CD4-positive, alpha-beta T cell treated with Interleukin-21 for 1 hour (primary cell): ENCODE data around the gene KCNQ2.

Experiments
- DNase-seq: peaks from one replicate; pipeline ENCODE4 v3.0.0-alpha.2; 2020

The KCNQ2 gene

GRCh38 chr20:63432577-63433325 is 39.7 kb downstream of the KCNQ2 start:
- no peak for DNase-seq

DNA sequence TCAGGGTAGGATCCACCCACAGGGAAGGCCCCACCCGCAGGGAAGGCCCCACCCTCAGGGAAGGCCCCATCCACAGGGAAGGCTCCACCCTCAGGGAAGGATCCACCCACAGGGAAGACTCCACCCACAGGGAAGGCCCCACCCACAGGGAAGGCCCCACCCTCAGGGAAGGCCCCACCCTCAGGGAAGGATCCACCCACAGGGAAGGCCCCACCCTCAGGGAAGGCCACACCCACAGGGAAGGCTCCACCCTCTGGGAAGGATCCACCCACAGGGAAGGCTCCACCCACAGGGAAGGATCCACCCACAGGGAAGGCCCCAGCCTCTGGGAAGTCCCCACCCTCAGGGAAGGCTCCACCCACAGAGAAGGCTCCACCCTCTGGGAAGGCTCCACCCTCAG is 40.5 kb downstream of the KCNQ2 start:
- DNase-seq: no peak

GRCh38 chr20:63430891-63431290 is 41.6 kb downstream of the KCNQ2 start:
- no peak for DNase-seq

GRCh38 chr20:63429992-63430391 is 42.5 kb downstream of the KCNQ2 start:
- no peak for DNase-seq

GRCh38 chr20:63428906-63429575 is 43.4 kb downstream of the KCNQ2 start:
- no peak for DNase-seq

GRCh38 chr20:63427724-63428330 is 44.6 kb downstream of the KCNQ2 start:
- DNase-seq: no peak

- DNase-seq: no peak
Observed at GRCh38 chr20:63427206-63427605, 45.2 kb downstream of the KCNQ2 start.

DNA sequence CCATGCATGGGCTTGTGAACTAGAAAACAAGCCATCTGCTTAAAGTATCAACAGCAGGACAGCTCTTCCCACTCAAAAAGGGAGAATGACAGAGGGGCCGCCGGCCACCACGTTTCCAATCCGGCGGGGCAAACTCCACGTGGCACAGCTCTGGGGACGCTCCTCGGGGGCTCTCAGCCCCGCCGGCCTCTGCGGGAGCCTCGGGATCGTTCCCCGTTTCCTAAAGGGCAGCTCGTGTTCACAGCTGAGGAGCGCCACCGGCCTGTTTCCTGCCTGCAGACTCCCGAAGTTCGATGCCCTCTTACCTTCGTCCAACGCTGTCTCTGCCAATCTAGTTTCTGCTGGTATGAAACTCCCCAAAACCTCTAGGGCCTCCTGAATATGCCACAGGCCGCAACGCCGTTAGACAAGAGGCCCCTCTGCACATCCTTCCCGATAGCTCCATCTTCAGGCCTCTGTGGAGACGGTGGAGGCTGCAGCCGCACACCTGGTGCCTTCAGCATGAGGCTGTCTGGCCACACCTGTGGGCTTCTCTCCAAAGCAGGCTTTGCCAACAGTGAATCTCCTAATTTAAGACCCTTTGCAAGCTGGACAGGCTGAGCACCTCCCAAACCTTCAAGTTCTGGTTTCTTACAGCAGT is 46.5 kb downstream of the KCNQ2 start:
- DNase-seq: no peak

- DNase-seq: no peak
Observed at GRCh38 chr20:63424613-63425012, 47.8 kb downstream of the KCNQ2 start.

- no peak for DNase-seq
Observed at GRCh38 chr20:63423751-63424150, 48.7 kb downstream of the KCNQ2 start.

DNA sequence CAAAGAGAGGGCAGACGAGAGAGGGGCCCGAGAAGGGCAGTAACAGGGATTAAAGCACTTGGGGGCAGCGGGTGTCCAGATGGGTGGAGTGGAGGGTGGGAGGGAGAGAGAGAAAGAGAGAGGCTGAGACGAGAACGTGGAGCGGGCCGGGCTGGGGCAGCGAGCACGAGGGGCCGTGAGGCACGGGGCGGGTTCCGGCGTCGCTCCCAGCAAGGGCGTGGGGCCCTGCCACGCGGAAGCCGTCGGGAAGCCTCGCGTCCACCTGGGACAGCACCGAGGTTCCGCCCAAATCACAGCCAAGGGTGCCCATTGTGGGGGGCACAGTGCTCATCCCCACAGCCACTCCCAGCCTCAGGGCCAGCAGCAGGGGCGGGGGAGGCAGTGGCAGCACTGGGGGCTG is 49.8 kb downstream of the KCNQ2 start:
- DNase-seq: no peak

DNA sequence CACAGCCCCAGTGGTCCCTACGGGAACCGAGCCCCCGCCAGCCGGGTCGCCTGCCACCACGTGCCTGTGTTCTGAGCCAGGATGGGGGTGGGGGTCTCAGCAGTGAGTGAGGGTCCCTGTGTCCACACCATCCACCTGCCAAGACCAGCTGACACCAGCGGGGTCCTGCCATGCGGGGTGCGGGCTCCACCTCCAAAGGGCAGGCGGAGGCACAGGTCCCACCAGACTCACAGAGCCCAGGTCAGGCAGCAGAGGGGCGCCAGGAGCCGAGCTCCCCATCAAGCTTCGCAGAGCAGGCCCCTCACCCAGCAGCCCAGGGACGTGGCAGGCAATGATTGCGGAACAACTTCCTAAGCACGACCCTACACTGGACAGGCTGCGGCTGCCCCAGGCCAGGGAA is 50.5 kb downstream of the KCNQ2 start:
- no peak for DNase-seq

DNA sequence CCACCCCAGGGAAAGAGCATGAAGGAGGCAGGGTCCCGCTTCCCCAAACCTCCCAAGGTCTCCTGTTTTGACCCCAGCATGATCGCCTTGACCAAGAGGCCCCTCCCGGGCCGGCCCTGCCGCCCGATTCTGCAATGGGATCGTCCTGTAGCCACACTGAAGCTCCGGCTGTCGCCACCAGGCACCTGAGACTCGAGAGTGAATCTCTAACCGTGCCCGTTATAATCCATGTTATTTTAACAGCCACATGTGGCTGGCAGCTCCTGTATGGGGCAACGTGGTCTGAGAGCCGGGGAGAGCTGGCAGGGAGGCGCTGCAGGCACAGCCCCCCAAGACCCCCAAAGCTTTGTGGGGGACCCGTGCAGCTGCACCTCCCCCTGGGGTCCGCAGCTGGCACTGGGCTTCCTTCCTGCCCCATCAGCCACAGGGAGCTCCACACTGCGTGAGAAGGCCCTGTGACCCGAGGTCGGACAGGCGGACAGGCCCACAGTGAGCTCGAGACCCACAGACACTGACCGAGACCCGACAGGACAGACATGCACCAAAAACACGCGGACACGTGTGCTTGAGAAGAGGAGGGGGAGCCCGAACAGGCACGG is 51.3 kb downstream of the KCNQ2 start:
- no peak for DNase-seq

- DNase-seq: no peak
Observed at GRCh38 chr20:63420359-63421093, 51.9 kb downstream of the KCNQ2 start.

- no peak for DNase-seq
Observed at GRCh38 chr20:63419299-63419698, 53.2 kb downstream of the KCNQ2 start.

- DNase-seq: no peak
Observed at GRCh38 chr20:63418617-63419016, 53.8 kb downstream of the KCNQ2 start.

DNA sequence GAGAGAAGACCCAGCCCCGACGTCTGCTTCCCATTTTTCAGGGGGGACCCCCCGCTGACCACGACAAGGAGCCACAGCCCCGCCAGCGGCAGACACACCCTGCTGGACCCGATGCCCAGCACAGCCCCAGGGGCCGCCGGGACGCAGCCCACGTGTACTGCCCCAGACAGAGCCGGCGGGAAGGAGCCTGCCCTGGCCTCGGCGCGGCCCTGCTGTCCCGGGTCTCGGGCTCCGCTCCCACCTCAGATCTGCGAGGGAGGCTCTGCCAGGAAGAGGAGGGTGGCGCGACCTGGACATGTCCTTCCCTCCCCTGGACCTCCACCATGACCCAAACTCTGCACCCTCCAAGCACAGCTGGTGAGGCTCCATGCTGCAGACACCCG is 54.7 kb downstream of the KCNQ2 start:
- DNase-seq: no peak

DNA sequence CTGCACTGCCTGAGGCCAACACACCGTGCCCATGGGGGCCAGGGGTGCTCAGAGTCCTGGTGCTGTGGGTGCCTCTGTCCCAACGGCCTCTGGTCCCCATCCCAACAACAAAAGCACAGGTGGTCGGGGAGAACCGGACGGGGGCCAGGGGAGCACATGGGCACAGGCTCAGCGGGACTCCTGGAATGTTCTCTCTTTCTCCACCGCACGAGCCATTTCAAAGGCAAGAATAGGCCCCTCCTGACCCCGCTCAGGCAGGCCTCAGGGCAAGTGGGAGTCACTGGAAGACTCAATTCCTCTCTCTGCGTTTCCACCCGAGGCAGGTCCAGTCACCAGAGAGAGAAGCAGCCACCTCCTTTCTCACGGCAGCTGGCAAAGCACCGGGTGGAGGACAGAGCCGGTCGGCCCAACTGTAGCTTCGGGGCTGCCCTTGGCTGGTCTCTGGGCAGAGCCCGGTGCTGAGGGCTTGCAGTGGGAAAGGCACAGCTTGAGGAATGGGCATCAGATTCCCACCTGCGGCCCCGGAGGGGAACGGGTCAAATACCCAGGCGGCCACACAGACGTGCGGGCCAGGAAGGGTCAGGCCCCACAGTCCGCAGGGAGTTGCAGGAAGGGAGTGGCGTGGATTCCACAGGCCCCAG is 55.2 kb downstream of the KCNQ2 start:
- DNase-seq: no peak

DNA sequence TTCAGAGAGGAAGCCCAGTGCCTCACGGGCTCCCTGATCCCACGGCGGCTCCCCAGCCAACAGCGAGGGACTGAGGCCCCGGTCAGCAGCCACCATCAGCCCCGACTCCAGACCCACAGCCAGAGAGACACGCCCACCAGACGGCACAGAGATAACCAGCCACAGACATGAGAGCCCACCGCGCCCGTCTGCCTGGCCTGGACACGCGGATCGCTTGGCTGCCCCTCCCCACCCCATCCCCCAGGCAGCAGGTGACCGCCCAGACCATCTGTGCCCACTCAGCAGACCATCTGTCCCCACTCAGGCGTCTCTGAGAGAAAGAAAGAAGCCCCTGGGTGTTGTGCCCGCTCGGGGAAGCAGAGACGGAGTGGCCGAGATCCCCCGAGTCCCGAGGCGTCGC is 55.8 kb downstream of the KCNQ2 start:
- no peak for DNase-seq

DNA sequence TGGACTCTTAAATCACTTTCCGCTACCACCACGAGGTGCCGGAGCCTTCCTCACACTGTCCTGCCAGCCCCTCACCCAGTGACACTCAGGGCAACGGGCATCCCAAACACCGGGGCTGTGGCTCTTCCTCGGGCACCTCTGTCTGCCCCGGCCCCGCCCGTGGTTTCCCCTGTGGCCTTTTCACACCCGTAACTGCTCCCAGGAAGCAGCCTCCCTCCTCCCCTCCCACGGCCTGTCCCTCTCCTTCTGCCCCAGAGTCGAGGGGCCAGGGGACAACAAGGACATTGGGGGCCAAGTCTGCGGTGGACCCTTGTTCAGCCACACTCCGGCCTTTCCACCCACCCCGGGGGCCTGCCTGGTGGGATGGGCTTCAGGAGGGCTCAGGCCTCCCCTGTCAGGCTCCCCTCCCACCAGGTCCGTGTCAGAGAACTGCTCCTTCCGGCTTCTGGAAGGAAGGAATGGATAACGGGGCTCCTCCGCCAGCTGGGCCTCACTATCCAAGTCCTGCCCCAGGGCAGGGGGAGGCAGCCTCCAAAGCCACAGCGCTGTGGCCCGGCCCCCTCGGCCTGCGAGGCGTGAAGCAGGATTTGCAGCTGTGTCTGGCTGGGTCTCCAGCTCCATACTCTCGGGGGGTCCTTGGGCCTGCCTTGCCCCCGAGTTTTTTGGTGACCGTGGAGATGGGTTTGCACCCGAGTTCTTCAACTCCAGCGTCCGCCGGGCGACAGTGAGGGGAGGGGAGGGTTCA is 56.6 kb downstream of the KCNQ2 start:
- DNase-seq: no peak

- DNase-seq: no peak
Observed at GRCh38 chr20:63414720-63415430, 57.6 kb downstream of the KCNQ2 start.
